Stimulated activated CD4-positive, alpha-beta T cell treated with anti-CD3 and anti-CD28 coated beads, TNF-alpha, amount 100 ng/mL, for 1 hour (primary cell): ENCODE results near the gene NR2E3.

Experiments used
- DNase-seq, 3 donors: peaks; one replicate each; pipeline ENCODE4 v3.0.0-alpha.2; 2020; ENCODE audit warnings: low read depth in 3 of 3, low spot score in 1 of 3

The NR2E3 gene

DNA sequence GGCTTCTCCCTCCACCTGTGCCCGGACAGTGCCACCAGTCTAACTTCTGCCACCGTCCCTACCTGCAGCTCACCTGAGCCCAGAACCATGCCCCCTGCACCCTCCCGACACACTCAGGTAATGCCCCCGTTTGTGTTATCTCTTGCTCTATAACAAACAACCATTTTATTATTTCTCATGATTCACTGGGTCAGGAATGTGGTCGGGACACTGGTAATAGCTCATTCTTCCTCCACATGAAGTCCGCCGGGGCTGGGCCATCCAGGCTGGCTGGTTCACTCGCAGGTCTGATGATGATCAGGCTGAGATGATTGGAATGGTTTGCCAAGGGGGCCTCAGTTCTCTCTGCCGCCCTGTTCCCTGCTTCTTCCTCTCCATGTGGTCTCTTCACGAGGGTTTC is 20.3 kb upstream of the NR2E3 start:
- no peak for DNase-seq

DNA sequence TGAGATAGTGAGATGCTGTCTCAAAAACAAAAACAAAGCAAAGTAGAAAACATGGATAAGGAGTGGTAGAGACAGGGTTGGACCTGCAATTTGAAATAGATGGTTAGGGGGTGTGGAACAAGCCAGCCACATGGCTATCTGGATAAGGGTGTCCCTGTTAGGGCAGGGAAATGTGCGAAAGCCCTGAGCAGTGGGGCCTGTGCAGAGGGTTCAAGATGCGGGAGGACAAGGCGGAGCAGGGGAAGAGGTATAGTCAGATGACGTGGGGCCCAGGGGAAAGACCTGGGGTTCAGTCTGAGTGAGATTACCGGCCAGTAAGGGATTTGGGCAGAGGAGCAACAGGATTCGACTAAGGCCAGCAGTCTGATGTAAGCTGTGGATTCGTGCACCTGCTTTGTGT is 18.4 kb upstream of the NR2E3 start:
- DNase-seq: no peak

DNA sequence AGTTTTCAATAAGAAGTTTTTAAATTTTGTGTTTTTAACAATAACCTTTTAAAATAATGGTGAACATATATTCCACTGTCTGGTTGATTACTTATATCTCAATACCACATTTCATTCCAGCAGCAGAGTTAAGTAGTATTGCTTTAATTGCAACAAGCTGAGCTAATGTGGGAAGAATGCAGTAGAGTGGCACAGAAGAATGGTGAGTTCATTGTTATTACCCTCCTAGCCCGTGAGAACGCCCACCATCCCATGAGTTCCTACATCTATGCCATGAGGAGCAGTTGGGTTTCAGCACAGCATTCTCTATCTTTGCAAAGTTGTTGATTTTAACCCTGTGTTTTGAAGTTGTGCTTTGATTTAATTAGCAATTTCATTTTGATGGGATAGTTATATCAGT is 17.8 kb upstream of the NR2E3 start:
- DNase-seq: no peak

DNA sequence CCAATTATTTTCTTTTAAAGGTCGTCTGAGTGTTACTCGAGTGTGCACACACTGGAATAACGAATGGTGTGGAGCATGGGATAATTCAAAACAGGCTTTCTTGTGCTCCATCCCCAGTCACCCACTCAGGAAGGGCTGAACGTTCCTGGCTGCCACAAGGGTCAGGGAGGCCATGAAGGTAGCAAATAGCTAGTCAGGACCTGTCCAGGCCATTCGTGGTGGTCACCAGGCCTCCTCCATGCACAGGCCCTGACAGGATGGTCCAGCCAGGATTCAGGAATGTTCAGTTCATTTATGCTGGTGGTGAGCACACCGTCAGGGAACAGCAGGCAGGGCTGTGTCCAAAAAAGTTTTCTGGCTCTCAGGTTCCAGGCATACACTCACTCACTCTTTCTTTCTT is 11.7 kb upstream of the NR2E3 start:
- no peak for DNase-seq

GRCh38 chr15:71800190-71800589 is 10.2 kb upstream of the NR2E3 start:
- no peak for DNase-seq

GRCh38 chr15:71800835-71801745 is 9.3 kb upstream of the NR2E3 start:
- no peak for DNase-seq

GRCh38 chr15:71801935-71802655 is 8.3 kb upstream of the NR2E3 start:
- DNase-seq: no peak

DNA sequence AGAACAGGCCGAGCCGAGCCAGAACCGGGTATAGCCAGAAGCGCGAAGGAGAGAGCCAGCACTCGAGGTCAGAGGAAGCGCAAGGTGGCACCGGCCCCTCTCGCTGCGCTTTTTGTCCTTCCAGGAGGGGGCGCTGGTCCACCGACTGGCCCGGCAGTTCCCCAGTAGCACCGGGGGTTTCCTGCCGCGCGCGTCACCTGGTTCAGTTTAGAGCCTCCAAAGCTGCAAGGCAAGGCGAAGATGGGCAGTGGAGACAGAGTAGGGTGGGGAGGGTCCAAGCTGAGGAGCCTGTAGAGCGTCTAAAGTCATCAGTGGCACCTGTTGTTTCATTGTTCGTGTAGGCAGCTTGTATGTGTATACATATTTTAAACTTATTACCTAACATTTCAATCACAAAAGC is 7.6 kb upstream of the NR2E3 start:
- DNase-seq: no peak

- DNase-seq: no peak
These were observed 6.1 kb upstream of the NR2E3 start for GRCh38 chr15:71804226-71804625.

DNA sequence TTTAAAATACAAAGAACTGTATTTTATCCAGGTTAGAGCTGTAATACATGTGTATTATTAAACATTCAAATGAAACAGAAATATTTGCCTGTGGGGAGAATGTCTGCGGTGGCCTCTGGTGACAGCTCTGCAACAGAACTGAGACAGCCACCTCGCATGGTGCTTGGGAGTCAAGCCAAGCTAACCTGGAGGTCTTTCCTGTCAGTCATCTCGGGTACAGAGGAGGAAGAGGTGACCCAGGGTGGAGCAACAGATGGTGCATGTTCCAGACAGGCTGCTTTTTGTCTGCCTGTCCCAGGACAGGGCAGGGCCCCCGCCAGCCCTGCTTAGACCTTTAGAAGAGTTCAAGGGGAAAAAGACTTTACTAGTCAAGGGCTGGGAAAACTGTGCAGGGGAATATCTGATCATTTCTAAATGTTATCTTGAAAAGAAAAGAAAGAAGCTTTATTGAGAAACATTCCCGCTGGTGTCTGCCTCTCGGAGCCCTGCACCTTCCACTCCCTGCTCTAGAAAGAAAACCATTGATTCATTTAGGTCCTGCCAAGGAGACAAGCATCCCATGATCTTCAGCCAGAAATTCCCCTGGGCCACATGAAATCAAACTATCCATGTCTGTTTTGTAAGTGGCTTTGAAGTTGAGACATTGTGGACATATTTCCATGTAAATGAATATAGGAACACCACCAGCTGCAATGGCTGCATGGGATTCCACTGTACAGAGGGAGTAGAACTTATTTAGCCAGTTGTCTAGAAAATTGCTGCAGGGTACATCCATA is 5.5 kb upstream of the NR2E3 start:
- DNase-seq: no peak

DNA sequence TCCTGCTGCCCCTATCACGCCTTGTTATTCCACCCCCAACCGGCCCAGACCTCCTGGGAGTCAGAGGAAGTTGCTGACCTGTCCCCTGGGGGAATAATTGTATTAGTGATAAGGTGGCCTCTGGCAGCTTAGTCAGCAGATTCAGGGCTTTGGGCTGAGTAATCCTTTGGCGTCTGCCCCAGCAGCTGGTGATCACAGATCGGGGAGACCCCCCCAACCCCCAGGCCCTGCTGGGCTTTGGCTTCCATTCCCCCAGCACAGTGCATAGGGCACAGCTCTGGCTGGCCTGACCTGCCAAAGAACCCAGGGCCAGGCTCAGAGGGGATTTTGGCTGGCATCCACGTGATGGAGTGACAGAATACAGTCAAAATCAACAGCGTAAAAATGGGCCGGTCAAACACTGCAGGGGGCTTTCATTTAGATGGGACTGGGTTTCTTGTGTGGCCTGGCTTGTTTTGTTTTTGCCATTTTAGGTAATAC is 3.9 kb upstream of the NR2E3 start:
- no peak for DNase-seq

DNA sequence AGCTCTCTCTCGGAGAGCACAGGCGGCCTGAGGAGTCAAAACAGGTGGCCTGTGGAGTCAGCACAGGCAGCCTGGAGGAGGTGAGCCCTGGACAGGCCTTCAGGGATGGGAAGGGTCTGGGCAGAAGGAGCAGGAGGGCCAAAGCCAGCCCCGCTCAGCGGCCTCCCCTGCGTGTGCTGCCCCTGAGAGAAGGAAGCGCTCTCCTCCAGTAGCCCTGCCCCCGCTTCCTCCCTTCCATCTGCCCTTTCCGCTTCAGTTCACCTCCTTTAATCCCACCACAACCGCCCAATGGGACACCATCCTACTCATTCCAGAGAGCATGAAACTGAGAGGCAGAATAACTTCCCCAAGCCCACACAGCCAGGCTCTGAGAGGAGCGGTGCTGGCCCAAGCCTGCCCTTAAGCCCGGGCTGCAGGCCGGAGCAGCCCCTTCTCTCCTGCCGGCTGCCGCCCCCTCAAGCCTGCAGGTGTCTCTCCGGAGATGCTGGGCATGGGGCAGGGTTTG is 3.2 kb upstream of the NR2E3 start:
- DNase-seq: no peak

DNA sequence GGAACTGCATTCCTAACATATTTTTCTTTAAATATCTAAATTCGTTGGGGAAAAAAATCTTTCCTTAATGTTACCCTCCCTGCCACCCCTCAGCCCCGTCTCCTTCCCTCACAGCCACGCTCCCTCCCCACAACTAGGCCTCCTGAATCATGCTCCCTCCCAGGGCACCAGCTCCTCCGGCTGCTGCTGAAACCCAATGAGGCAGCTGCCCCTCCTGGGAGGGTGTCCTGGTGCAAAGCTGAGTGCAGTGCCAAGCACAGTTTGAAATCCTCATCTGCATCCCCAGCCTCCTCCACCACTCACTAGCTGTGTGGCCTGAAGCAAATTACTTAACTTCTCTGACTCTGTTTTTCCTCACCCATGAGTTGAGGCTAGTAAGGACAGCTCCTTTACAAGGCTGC is 2.7 kb upstream of the NR2E3 start:
- DNase-seq: no peak

GRCh38 chr15:71808311-71809020 is 1.9 kb upstream of the NR2E3 start:
- DNase-seq: no peak

DNA sequence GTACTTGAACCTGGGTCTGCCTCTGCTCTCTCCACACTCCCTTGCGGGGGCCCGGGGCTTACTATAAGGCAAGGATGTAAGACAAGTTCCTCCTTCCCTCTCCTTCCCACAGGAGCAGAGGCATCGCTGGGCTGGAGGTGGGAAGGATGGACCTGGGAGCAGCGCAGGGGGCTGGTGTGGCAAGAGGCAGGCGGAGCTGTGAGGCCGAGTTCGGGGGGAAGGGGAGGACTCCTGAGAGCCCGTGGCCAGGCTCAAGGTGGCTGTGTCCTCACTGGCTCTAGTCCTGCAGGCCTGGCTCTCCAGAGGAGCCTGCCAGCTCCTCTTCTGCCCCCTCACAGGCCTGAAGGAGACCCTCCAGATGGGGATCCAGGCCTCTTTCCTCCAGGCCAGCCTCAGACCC is 1.0 kb upstream of the NR2E3 start:
- no peak for DNase-seq

- DNase-seq: no peak
These were observed 832 bp downstream of the NR2E3 start for GRCh38 chr15:71811036-71811736.

GRCh38 chr15:71811752-71812735 is 1.7 kb downstream of the NR2E3 start:
- no peak for DNase-seq

GRCh38 chr15:71812966-71813722 is 2.8 kb downstream of the NR2E3 start:
- DNase-seq: no peak
